ENCODE measurements around the gene DDX25. TPM values are rescaled to one million over a fixed set of nuclear protein-coding genes. Genes with fewer than 3 reads are reported as not detected.

Gene DDX25
- total RNA-seq, 6 experiments from 2014 or later, result not detected

GRCh38 chr11:125872138-125872491, 32.2 kb upstream of the DDX25 start:
- peaks cover 10% of the 10 kb centered on the region; the same call in 1 of the 2 replicates for H3K9me3 Mint-ChIP-seq
- H3K36me3 Mint-ChIP-seq (ENCODE audit: low read depth), result no peaks in the 10 kb centered on the region
- DNase-seq, result no peak
- H3K27me3 Mint-ChIP-seq (ENCODE audit: insufficient read depth), result peaks cover 1% of the 10 kb centered on the region; the same call in 1 of the 2 replicates
- no peak for TF ChIP-seq CTCF (IDR thresholded peaks at IDR 0.05)
- no peaks in the 10 kb centered on the region for H3K4me1 Mint-ChIP-seq (ENCODE audit: low read depth)
- H3K27ac Mint-ChIP-seq, result no peak overlapping the region
- H3K4me3 Mint-ChIP-seq, result no peak overlapping the region

- H3K9me3 Mint-ChIP-seq, result peaks cover 10% of the 10 kb centered on the region; the same call in 1 of the 2 replicates
- peaks cover 1% of the 10 kb centered on the region; the same call in 1 of the 2 replicates for H3K27me3 Mint-ChIP-seq (ENCODE audit: insufficient read depth)
- no peaks in the 10 kb centered on the region for H3K4me1 Mint-ChIP-seq (ENCODE audit: low read depth)
- no peak overlapping the region for H3K27ac Mint-ChIP-seq
- no peak for DNase-seq
- no peak for TF ChIP-seq CTCF (IDR thresholded peaks at IDR 0.05)
- no peak overlapping the region; the same call in 1 of the 2 replicates for H3K4me3 Mint-ChIP-seq
- H3K36me3 Mint-ChIP-seq (ENCODE audit: low read depth), result no peaks in the 10 kb centered on the region
Observed at GRCh38 chr11:125873881-125874555, 30.3 kb upstream of the DDX25 start.

GRCh38 chr11:125874556-125875124, 29.7 kb upstream of the DDX25 start:
- Mint-ChIP-seq H3K36me3 (ENCODE audit: low read depth) (no peaks in the 10 kb centered on the region), H3K4me1 (ENCODE audit: low read depth) (no peaks in the 10 kb centered on the region), H3K9me3 (peaks cover 10% of the 10 kb centered on the region; the same call in 1 of the 2 replicates), H3K27ac (no peak overlapping the region), H3K27me3 (ENCODE audit: insufficient read depth) (peaks cover 1% of the 10 kb centered on the region; the same call in 1 of the 2 replicates), H3K4me3 (no peak overlapping the region; the same call in 1 of the 2 replicates)
- TF ChIP-seq CTCF (IDR thresholded peaks at IDR 0.05), result peak; percentile 89
- peak; percentile 59 for DNase-seq

- TF ChIP-seq CTCF (IDR thresholded peaks at IDR 0.05), result no peak
- H3K9me3 Mint-ChIP-seq, result no peaks in the 10 kb centered on the region
- no peaks in the 10 kb centered on the region for H3K4me1 Mint-ChIP-seq (ENCODE audit: low read depth)
- DNase-seq, result no peak
- no peak overlapping the region for H3K4me3 Mint-ChIP-seq
- no peaks in the 10 kb centered on the region; the same call in 1 of the 2 replicates for H3K27me3 Mint-ChIP-seq (ENCODE audit: insufficient read depth)
- no peak overlapping the region for H3K27ac Mint-ChIP-seq
- no peaks in the 10 kb centered on the region; the same call in 1 of the 2 replicates for H3K36me3 Mint-ChIP-seq (ENCODE audit: low read depth)
Observed at GRCh38 chr11:125881291-125881690, 23.0 kb upstream of the DDX25 start.

- no peak overlapping the region for H3K4me3 Mint-ChIP-seq
- H3K27ac Mint-ChIP-seq, result no peak overlapping the region
Observed at GRCh38 chr11:125883375-125883774, 20.9 kb upstream of the DDX25 start.

More at GRCh38 chr11:125883375-125883774, 20.9 kb upstream of the DDX25 start:
- Mint-ChIP-seq H3K9me3 (no peaks in the 10 kb centered on the region), H3K27me3 (ENCODE audit: insufficient read depth) (no peaks in the 10 kb centered on the region; the same call in 1 of the 2 replicates), H3K36me3 (ENCODE audit: low read depth) (peaks cover 4% of the 10 kb centered on the region; the same call in 1 of the 2 replicates), H3K4me1 (ENCODE audit: low read depth) (peaks cover 13% of the 10 kb centered on the region)
- DNase-seq, result no peak
- TF ChIP-seq CTCF (IDR thresholded peaks at IDR 0.05), result no peak

Data from HFFc6 (cell line).